22Rv1 (cell line): ENCODE results near the gene DPP3.

Experiments used
- ZFX ChIP-seq: fragments of 450-650 bp; IDR thresholded peaks from 2 replicates; pipeline ENCODE4 v1.6.1; 2017; ENCODE audit warnings: antibody characterized with exemption, borderline replicate concordance
- TF ChIP-seq, protein P1 (sequence below): fragments of 450-650 bp; IDR thresholded peaks from 2 replicates; pipeline ENCODE4 v1.5.1; 2017; ENCODE audit warnings: mild to moderate bottlenecking

DNA sequence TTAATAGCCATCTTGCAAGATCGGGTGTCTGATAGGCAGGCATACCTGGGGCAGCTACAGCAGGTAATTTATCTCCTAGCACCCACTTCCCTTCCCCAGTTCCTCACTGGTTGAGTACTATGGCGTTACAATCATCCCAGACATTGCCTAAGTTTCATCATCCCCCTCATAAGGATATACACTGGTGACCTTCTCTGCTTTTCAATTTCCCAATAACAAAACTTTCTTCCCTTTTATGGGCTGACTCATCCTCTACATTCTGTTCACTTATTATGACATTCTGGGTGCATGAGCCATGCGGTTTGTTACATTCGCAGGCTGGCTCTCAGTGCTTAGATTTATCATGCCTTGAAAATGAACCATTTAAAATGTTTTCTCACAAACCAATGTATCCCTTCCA, 36.6 kb upstream of the DPP3 start:
- TF ChIP-seq, protein P1, sequence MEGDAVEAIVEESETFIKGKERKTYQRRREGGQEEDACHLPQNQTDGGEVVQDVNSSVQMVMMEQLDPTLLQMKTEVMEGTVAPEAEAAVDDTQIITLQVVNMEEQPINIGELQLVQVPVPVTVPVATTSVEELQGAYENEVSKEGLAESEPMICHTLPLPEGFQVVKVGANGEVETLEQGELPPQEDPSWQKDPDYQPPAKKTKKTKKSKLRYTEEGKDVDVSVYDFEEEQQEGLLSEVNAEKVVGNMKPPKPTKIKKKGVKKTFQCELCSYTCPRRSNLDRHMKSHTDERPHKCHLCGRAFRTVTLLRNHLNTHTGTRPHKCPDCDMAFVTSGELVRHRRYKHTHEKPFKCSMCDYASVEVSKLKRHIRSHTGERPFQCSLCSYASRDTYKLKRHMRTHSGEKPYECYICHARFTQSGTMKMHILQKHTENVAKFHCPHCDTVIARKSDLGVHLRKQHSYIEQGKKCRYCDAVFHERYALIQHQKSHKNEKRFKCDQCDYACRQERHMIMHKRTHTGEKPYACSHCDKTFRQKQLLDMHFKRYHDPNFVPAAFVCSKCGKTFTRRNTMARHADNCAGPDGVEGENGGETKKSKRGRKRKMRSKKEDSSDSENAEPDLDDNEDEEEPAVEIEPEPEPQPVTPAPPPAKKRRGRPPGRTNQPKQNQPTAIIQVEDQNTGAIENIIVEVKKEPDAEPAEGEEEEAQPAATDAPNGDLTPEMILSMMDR = no peak
- TF ChIP-seq ZFX = no peak
